HCT116 (cell line): Measurements from ENCODE around the gene RFLNA. TPM values are rescaled to one million over a fixed set of nuclear protein-coding genes. Genes with fewer than 3 reads are reported as not detected.

Experiments
- ATAC-seq: fragments of 200-7000 bp; cut with Tn5 transposase; 2 replicates; pipeline ENCODE4 v1.9.1; 2020; ENCODE audit warnings: mild to moderate bottlenecking, moderate library complexity
- BruUV-seq: library from RNA; stranded (reverse); fragments of 400-500 nt; replicated peaks from 2 replicates; lab custom pipeline; 2021; lab: Mats Ljungman, UMichigan
- CTCF ChIA-PET: fragments of 300-600 bp; sonication (Branson Sonifier 250); formaldehyde crosslinking; loops from one replicate; lab custom pipeline; 2021; ENCODE audit warnings: antibody characterized with exemption; lab: Charles Lee
- POLR2A ChIA-PET: fragments of 300-600, 350-600 bp; sonication (Branson Sonifier 250); formaldehyde crosslinking; loops from one replicate; lab custom pipeline; 2021; ENCODE audit warnings: antibody characterized with exemption; lab: Charles Lee
- RAD21 ChIA-PET, 2 experiments: fragments of 300-600 bp; sonication (Branson Sonifier 250); formaldehyde crosslinking; loops; one replicate each; lab custom pipeline; 2023; ENCODE audit warnings: low total read pairs in 2 of 2; ENCODE audit not compliant: uncharacterized antibody in 2 of 2, unreplicated experiment in 2 of 2, low non-redundant PET in 1 of 2; lab: Charles Lee
- DNase-seq: peaks from one replicate; pipeline ENCODE4 v3.0.0-alpha.2; 2010; ENCODE audit warnings: low read depth, low spot score
- H2AFZ ChIP-seq: fragments of 200-600 bp; shearing (Covaris generic), sonication (generic); 2 replicates; pipeline ENCODE4 v1.6.1; 2017; ENCODE audit warnings: low read depth, mixed run types, mixed read lengths, antibody characterized with exemption, low read length; ENCODE audit not compliant: poor library complexity, severe bottlenecking
- H3K27ac ChIP-seq: 2 replicates; pipeline ENCODE4 v1.5.1; 2012; ENCODE audit warnings: low read depth, low read length
- H3K27me3 ChIP-seq: fragments of 200-600 bp; sonication (generic); 2 replicates; pipeline ENCODE4 v1.6.1; 2016; ENCODE audit warnings: mixed run types, low read length, mixed read lengths; ENCODE audit not compliant: insufficient read depth
- H3K36me3 ChIP-seq, 2 experiments: fragments of 200-500 bp in 1 of 2; fragments of 200-600 bp in 1 of 2; sonication (Bioruptor generic) in 1 of 2; sonication (generic) in 1 of 2; 2 replicates each; pipeline versions ENCODE4 v1.5.1 to v1.6.1; 2014 to 2016; ENCODE audit warnings: low read length in 2 of 2, inconsistent platforms in 1 of 2, mixed read lengths in 1 of 2, mixed run types in 1 of 2; ENCODE audit not compliant: insufficient read depth in 2 of 2, control insufficient read depth in 1 of 2
- H3K4me1 ChIP-seq, 2 experiments: fragments of 200-600 bp in 1 of 2; sonication (generic) in 1 of 2; 2 replicates each; pipeline versions ENCODE4 v1.5.1 to v1.6.1; 2012 to 2017; ENCODE audit warnings: low read length in 2 of 2, inconsistent platforms in 1 of 2, mild to moderate bottlenecking in 1 of 2, mixed read lengths in 1 of 2, mixed run types in 1 of 2, moderate library complexity in 1 of 2; ENCODE audit not compliant: insufficient read depth in 2 of 2, control insufficient read depth in 1 of 2
- H3K4me2 ChIP-seq: fragments of 200-600 bp; sonication (generic); 2 replicates; pipeline ENCODE4 v1.6.1; 2017; ENCODE audit warnings: mixed run types, low read length, mixed read lengths
- H3K4me3 ChIP-seq, 2 experiments: fragments of 200-600 bp in 1 of 2; sonication (generic) in 1 of 2; replicated peaks in 1 of 2; 2 replicates each; pipeline ENCODE4 v1.5.1; 2011 to 2016; ENCODE audit warnings: low read length in 2 of 2, control low read depth in 1 of 2, low read depth in 1 of 2, mild to moderate bottlenecking in 1 of 2, mixed read lengths in 1 of 2, mixed run types in 1 of 2
- H3K79me2 ChIP-seq: fragments of 200-600 bp; sonication (generic); 2 replicates; pipeline ENCODE4 v1.6.1; 2017; ENCODE audit warnings: mild to moderate bottlenecking, mixed run types, low read length, moderate library complexity, mixed read lengths; ENCODE audit not compliant: insufficient read depth
- H3K9ac ChIP-seq: fragments of 200-600 bp; sonication (generic); 2 replicates; pipeline ENCODE4 v1.6.1; 2016; ENCODE audit warnings: low read length, mixed read lengths
- H3K9me2 ChIP-seq: fragments of 200-600 bp; sonication (generic), shearing (Covaris generic); 2 replicates; pipeline ENCODE4 v1.6.1; 2017; ENCODE audit warnings: mixed run types, mild to moderate bottlenecking, moderate library complexity; ENCODE audit not compliant: insufficient read depth
- H3K9me3 ChIP-seq, 2 experiments: fragments of 200-500 bp in 1 of 2; fragments of 200-600 bp in 1 of 2; sonication (Bioruptor generic) in 1 of 2; sonication (generic) in 1 of 2; 2 replicates each; pipeline ENCODE4 v1.6.1; 2014 to 2017; ENCODE audit warnings: low read length in 2 of 2, mixed read lengths in 2 of 2, inconsistent platforms in 1 of 2, low read depth in 1 of 2, mild to moderate bottlenecking in 1 of 2, mixed run types in 1 of 2, moderate library complexity in 1 of 2; ENCODE audit not compliant: control insufficient read depth in 1 of 2, insufficient read depth in 1 of 2
- H4K20me1 ChIP-seq: fragments of 200-600 bp; sonication (generic), shearing (Covaris generic); 2 replicates; pipeline ENCODE4 v1.6.1; 2017; ENCODE audit warnings: mixed run types, mild to moderate bottlenecking, moderate library complexity; ENCODE audit not compliant: insufficient read depth
- ELF1 ChIP-seq: IDR thresholded peaks from 2 replicates; pipeline ENCODE4 v1.6.1; 2012; ENCODE audit warnings: low read depth, borderline replicate concordance
- EZH2phosphoT487 ChIP-seq: fragments of 200-600 bp; IDR thresholded peaks from 2 replicates; pipeline ENCODE4 v1.6.1; 2018; ENCODE audit warnings: antibody characterized with exemption, borderline replicate concordance
- SIN3A ChIP-seq: IDR thresholded peaks from 2 replicates; pipeline ENCODE4 v1.6.1; 2012; ENCODE audit warnings: low read depth
- YY1 ChIP-seq: IDR thresholded peaks from 2 replicates; pipeline ENCODE4 v1.6.1; 2011; ENCODE audit warnings: low read length, low read depth, moderate library complexity, mild to moderate bottlenecking; ENCODE audit not compliant: insufficient replicate concordance; ENCODE audit errors: extremely low read depth
- ZFX ChIP-seq: fragments of 450-650 bp; IDR thresholded peaks from 2 replicates; pipeline ENCODE4 v1.6.1; 2017
- ZNF274 ChIP-seq: fragments of 200-500 bp; sonication (Bioruptor generic); IDR thresholded peaks from 2 replicates; pipeline ENCODE4 v1.6.1; 2014; ENCODE audit warnings: mild to moderate bottlenecking, low read depth, low read length, inconsistent platforms
- intact Hi-C: fragments of 100-400 bp; cut with micrococcal nuclease; formaldehyde crosslinking; loops from 2 replicates; pipeline ENCODE4 v1.10.0; 2022
- total RNA-seq: library from RNA; stranded (reverse); gene quantifications from one replicate; pipeline ENCODE4 v1.2.1, GENCODE V29; 2021; ENCODE audit not compliant: unreplicated experiment
- TF ChIP-seq, protein P1 (sequence below), 3 experiments: fragments of 200-600 bp in 1 of 3; sonication (generic) in 1 of 3; IDR thresholded peaks in 2 of 3; conservative IDR thresholded peaks in 1 of 3; 2 replicates each; pipeline ENCODE4 v1.5.1; 2012 to 2017; ENCODE audit warnings: low read depth in 2 of 3, low read length in 2 of 3, antibody characterized with exemption in 1 of 3, borderline replicate concordance in 1 of 3, control low read depth in 1 of 3, mild to moderate bottlenecking in 1 of 3, mixed read lengths in 1 of 3, mixed run types in 1 of 3, moderate library complexity in 1 of 3; ENCODE audit not compliant: insufficient read depth in 1 of 3
- TF ChIP-seq, protein P2 (sequence below): IDR thresholded peaks from 2 replicates; pipeline ENCODE4 v1.6.1; 2012; ENCODE audit warnings: low read depth
- TF ChIP-seq, protein P3 (sequence below): IDR thresholded peaks from 2 replicates; pipeline ENCODE4 v1.6.1; 2011; ENCODE audit warnings: mild to moderate bottlenecking, low read length, moderate library complexity; ENCODE audit not compliant: insufficient replicate concordance; ENCODE audit errors: extremely low read depth

RFLNA gene
- total RNA-seq, 1 experiment from 2014 or later = not detected

DNA sequence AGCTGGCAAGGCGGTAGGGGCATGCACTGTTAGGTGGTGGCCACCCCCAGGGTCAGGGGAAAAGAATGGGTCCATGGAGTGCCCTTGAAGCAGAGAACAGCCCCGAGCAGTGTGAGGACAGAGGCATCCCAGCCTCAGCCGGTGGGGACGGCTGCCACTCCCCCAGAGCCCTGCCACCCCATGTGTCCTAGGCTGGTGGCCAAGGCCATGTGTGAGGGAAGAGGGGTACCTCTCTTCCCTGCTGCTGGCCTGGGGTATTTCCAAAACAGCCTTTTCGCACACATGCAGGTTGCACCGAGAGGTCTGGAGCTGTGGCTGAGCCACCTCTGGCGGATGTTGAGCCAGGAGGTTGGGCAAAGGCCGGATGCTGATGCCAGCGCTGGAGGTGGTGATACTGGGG is 19.9 kb downstream of the RFLNA start:
- CTCF ChIA-PET = no interaction called here

DNA sequence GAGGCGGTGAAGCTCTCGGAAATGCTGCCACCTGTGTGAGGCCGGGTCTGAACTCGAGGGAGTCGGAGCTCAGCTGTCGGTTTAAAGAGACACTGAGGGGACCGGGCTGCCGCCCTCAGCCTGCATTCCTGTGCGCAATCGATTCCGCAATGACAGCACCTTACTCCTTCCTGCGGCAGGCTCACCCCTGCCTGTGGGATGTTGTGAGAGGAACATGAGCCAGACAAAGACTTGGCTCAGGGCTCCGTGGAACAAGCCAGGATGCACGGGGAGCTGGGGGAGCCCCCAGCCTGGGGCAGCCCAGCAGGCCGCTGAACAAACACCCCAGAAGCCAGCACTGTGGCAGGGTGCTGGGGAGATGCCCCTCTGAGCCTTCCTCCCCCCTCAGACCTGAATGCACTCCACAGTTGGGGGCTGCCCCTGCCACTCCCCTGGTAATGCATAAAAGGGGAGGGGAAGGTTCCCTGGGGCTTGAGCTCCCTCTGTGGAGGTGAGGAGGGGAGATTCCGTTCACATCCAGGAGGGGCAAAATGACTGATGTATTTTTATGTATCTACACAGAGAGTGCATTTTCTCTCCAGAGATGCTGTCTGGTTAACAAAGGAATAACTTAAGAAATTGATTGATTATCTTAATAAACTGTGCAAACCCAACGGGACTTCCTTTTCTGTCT is 20.6 kb downstream of the RFLNA start:
- no peak overlapping the region for H3K4me2 ChIP-seq
- TF ChIP-seq ZNF274 (no peak), ZFX (no peak), ELF1 (no peak), EZH2phosphoT487 (no peak), YY1 (no peak), SIN3A (no peak)
- TF ChIP-seq, protein P1, sequence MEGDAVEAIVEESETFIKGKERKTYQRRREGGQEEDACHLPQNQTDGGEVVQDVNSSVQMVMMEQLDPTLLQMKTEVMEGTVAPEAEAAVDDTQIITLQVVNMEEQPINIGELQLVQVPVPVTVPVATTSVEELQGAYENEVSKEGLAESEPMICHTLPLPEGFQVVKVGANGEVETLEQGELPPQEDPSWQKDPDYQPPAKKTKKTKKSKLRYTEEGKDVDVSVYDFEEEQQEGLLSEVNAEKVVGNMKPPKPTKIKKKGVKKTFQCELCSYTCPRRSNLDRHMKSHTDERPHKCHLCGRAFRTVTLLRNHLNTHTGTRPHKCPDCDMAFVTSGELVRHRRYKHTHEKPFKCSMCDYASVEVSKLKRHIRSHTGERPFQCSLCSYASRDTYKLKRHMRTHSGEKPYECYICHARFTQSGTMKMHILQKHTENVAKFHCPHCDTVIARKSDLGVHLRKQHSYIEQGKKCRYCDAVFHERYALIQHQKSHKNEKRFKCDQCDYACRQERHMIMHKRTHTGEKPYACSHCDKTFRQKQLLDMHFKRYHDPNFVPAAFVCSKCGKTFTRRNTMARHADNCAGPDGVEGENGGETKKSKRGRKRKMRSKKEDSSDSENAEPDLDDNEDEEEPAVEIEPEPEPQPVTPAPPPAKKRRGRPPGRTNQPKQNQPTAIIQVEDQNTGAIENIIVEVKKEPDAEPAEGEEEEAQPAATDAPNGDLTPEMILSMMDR (IDR thresholded peaks at IDR 0.05 in 2 of 3, conservative IDR thresholded peaks at IDR 0.05 in 1 of 3; ENCODE audit: borderline replicate concordance in 1 of 3, insufficient read depth in 1 of 3, low read depth in 2 of 3, low read length in 2 of 3) = no peak
- TF ChIP-seq, protein P2, sequence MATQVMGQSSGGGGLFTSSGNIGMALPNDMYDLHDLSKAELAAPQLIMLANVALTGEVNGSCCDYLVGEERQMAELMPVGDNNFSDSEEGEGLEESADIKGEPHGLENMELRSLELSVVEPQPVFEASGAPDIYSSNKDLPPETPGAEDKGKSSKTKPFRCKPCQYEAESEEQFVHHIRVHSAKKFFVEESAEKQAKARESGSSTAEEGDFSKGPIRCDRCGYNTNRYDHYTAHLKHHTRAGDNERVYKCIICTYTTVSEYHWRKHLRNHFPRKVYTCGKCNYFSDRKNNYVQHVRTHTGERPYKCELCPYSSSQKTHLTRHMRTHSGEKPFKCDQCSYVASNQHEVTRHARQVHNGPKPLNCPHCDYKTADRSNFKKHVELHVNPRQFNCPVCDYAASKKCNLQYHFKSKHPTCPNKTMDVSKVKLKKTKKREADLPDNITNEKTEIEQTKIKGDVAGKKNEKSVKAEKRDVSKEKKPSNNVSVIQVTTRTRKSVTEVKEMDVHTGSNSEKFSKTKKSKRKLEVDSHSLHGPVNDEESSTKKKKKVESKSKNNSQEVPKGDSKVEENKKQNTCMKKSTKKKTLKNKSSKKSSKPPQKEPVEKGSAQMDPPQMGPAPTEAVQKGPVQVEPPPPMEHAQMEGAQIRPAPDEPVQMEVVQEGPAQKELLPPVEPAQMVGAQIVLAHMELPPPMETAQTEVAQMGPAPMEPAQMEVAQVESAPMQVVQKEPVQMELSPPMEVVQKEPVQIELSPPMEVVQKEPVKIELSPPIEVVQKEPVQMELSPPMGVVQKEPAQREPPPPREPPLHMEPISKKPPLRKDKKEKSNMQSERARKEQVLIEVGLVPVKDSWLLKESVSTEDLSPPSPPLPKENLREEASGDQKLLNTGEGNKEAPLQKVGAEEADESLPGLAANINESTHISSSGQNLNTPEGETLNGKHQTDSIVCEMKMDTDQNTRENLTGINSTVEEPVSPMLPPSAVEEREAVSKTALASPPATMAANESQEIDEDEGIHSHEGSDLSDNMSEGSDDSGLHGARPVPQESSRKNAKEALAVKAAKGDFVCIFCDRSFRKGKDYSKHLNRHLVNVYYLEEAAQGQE = no peak
- TF ChIP-seq, all 23 proteins: peak for 0
- intact Hi-C loops = no loop called here
- ATAC-seq (no peak), DNase-seq (no peak)
- BruUV-seq = no TSS peak
- Histone ChIP-seq H3K27ac (no peak overlapping the region), H3K4me1 (no peaks in the 10 kb centered on the region), H3K79me2 (no peaks in the 10 kb centered on the region), H2AFZ (no peak overlapping the region), H3K9me2 (no peaks in the 10 kb centered on the region), H3K9ac (no peak overlapping the region), H3K4me3 (no peak overlapping the region), H4K20me1 (no peaks in the 10 kb centered on the region), H3K36me3 (no peaks in the 10 kb centered on the region), H3K9me3 (no peaks in the 10 kb centered on the region), H3K27me3 (no peaks in the 10 kb centered on the region)
- RAD21 ChIA-PET = no interaction called here
- POLR2A ChIA-PET = no interaction called here
- CTCF ChIA-PET = interaction anchor here (1.7 kb wide), 1 partner anchor 262 kb away, joined by 6 read pairs; no protein-coding TSS in a partner anchor

More for the DNA sequence above, 19.9 kb downstream of the RFLNA start:
- ATAC-seq (no peak), DNase-seq (no peak)
- RAD21 ChIA-PET = no interaction called here
- Histone ChIP-seq H3K4me2 (no peak overlapping the region), H3K27me3 (no peaks in the 10 kb centered on the region), H2AFZ (no peak overlapping the region), H3K27ac (no peak overlapping the region), H3K4me3 (no peak overlapping the region), H3K79me2 (no peaks in the 10 kb centered on the region), H3K9ac (no peak overlapping the region), H4K20me1 (no peaks in the 10 kb centered on the region), H3K4me1 (no peaks in the 10 kb centered on the region), H3K9me3 (no peaks in the 10 kb centered on the region), H3K9me2 (no peaks in the 10 kb centered on the region), H3K36me3 (no peaks in the 10 kb centered on the region)
- POLR2A ChIA-PET = no interaction called here
- intact Hi-C loops = no loop called here
- BruUV-seq = no TSS peak
- TF ChIP-seq, protein P3, sequence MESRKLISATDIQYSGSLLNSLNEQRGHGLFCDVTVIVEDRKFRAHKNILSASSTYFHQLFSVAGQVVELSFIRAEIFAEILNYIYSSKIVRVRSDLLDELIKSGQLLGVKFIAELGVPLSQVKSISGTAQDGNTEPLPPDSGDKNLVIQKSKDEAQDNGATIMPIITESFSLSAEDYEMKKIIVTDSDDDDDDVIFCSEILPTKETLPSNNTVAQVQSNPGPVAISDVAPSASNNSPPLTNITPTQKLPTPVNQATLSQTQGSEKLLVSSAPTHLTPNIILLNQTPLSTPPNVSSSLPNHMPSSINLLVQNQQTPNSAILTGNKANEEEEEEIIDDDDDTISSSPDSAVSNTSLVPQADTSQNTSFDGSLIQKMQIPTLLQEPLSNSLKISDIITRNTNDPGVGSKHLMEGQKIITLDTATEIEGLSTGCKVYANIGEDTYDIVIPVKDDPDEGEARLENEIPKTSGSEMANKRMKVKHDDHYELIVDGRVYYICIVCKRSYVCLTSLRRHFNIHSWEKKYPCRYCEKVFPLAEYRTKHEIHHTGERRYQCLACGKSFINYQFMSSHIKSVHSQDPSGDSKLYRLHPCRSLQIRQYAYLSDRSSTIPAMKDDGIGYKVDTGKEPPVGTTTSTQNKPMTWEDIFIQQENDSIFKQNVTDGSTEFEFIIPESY = no peak
